DMS153 (cell line): ENCODE data around the gene VPS13D.

Experiments
- DNase-seq: peaks from one replicate; lab custom pipeline; 2025; lab: John Stamatoyannopoulos, UW

The VPS13D gene

GRCh38 chr1:12488666-12489354 is 259.0 kb downstream of the VPS13D start:
- no peak for DNase-seq

DNA sequence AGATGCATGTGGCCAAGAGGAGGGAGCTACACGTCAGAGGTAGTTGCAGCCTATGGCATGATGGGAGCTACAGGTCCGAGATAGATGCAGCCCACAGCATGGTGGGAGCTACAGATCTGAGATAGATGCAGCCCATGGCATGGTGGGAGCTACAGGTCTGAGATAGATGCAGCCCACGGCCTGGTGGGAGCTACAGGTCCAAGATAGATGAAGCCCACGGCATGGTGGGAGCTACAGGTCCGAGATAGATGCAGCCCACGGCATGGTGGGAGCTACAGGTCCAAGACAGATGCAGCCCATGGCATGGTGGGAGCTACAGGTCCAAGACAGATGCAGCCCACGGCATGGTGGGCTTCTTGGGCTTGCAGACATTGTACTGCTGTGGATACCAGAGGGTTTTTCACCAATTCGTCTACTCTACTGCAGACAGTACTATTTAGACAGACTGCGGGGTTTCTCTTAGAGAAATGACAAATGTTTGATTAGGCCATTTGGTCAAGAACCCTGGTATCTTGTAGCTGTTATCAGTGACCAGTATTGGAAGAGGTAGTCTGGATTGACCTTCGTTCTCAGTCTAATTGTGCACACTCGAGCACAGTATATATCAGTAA is 260.8 kb downstream of the VPS13D start:
- DNase-seq: no peak

- no peak for DNase-seq
These were observed 261.8 kb downstream of the VPS13D start for GRCh38 chr1:12491656-12492055.

DNA sequence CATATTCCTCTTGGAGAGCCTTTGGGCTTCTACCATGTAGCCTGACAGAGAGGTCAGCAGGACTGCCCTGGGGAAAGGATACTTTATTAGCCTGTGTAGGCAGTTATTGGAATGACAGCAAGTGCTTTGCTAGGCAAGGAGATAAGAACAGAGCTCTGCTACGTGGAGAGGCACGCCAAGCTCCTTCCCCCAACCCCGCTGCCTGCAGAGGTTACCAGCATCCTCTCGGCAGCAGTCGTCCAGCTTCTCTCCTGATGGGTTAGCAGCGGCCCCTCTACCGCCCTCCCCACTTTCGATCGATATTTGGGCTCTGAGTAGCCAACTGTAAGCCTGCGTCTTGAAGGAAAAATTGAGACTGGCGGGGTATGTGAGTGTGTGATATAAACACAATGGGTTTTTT is 265.9 kb downstream of the VPS13D start:
- DNase-seq: no peak

DNA sequence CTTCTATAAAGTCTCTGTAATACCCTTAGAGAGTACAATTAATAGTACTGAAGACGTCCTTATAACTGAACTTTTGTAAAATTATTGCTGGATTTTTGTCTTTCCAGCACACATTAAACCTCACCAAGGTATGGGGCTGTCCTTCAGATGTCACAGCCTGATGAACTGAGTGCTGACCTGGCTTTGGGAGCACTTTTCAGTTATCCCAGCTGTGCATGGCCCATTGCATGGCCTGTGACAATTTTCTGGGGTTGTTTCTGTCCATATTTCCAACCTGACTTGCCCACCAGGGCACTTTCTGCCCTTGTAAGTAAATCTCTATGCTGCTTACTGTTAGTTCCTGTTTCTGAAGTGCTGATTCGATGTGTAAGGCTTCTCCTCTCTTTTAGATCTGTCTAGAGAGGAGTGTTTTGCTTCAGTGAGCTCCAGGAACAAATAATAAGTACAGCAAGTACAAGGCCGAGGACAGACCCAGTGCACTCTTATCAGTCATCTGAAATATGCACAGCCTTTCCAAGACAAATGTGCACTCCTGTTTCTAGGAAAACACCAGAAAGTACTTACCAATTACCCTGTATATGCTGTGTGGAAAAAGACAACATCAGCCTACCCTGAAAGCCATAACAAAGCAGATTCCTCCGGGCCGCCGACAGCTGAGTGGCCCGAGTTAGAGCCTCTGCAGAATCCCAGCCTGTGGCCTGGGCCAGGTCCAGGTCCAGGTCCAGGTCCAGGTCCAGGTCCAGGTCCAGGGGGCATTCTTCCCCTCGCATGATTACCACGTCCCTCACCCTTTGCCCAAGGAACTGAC is 266.5 kb downstream of the VPS13D start:
- no peak for DNase-seq

GRCh38 chr1:12499539-12500240 is 269.9 kb downstream of the VPS13D start:
- no peak for DNase-seq

DNA sequence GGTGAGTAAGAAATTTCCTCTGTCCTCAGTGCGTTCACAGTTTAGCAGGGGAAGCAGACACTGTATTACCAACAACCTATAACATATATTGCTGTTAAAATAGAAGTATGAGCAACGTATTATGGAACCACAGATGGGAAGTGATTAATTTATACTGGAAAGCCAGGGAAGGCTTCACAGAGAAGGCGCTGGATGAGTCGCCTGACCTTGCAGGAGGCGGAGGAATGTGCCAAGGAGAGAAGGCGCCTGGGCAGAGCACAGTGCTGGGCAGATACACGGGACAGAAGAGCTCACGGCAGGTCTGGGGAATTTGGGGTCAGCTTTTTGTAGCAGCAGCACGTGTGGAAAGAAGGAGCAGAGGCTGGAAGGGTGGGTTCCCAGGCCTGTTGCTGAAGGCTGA is 271.8 kb downstream of the VPS13D start:
- DNase-seq: no peak

DNA sequence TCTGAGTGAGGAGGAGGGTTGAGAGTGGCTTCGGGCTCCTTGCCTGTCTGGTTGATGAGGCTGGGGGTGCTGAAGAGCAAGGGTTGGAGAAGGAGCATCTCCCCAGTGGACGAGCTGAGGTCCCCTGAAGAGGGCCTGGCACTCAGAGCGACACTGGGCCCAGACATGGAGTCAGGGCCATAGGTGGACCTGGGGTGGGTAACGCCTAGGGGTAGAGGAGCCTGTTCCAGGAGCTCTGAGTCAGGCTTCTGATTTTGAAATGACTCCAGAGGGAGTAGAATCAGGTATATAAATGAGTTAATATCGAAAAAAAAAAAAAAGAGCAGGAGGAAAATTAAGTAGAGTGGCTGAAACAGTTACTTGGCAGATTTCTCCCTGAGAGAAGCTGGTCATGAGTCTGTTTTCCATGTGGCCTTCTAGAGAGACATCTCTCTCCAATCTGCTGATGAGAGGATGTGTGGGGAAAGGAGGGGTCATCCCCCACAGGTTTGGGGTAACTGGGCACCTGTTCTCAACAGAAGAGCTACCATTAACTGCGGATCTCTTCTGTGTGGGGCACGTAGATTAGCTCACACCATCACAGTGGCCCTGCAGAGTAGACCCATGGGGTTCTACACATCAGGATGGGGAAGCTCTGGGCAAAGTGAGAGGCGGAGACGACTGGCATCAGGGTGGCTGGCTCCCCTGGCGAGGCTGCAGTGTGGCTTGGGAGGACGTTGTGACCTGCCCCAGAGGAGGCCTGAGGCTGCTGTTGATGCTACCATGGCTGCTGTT is 272.7 kb downstream of the VPS13D start:
- DNase-seq: no peak

GRCh38 chr1:12503709-12504108 is 273.9 kb downstream of the VPS13D start:
- DNase-seq: no peak

GRCh38 chr1:12504601-12505000 is 274.8 kb downstream of the VPS13D start:
- no peak for DNase-seq

GRCh38 chr1:12505231-12505630 is 275.4 kb downstream of the VPS13D start:
- no peak for DNase-seq

DNA sequence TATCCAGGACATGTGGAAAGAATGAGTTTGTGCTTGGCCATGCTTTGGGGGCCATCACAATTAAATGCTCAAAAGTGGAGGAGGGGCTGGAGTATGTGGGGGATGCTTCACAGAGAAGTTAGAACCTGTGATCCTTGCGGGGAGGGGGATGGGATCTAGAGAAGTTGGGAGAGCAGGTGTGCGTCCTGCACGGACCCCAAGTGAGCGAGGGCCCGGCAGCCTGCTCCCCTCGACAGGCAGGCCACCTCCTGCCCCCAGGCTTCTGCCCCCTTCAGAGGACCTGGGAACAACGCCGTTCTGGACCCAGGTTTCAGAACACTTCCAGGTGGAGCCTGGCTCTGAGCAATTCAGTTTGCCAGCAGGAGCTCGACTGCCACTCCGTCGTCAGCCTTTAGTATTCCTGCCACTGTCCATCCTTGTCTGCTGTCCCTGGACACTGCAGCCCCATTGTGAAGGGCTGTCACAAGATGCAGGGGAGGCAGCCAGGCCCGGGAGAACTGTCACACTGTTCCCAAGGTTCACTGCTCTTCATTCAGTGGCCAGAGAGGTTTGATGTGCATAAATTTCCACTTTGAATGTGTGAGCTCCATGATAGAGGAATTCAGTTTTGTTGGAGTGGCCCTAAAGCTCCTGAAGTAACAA is 275.9 kb downstream of the VPS13D start:
- DNase-seq: no peak

GRCh38 chr1:12506281-12507280 is 276.8 kb downstream of the VPS13D start:
- DNase-seq: no peak

DNA sequence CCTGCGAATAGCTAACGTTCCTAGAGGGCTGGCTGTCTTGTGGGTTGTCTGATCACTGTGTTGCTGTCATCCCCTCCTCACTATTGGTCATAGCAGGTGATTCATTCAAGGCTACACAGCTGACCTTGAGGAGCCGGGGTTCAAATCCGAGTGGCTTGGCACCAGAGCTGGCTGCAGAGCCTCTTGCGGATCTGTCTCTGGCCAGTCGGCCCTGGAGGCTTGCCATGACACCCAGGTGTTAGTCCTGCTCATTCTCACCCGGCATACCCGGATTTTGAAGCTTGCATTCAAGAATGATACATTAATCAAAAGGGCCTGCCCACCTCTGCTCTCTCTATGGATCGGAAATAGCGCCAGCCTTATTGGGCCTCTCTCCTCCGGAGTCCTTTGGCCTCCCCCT is 277.8 kb downstream of the VPS13D start:
- DNase-seq: no peak

GRCh38 chr1:12508849-12509248 is 279.0 kb downstream of the VPS13D start:
- DNase-seq: no peak

- DNase-seq: no peak
These were observed 281.3 kb downstream of the VPS13D start for GRCh38 chr1:12511128-12511484.

GRCh38 chr1:12511516-12512468 is 282.0 kb downstream of the VPS13D start:
- DNase-seq: no peak

DNA sequence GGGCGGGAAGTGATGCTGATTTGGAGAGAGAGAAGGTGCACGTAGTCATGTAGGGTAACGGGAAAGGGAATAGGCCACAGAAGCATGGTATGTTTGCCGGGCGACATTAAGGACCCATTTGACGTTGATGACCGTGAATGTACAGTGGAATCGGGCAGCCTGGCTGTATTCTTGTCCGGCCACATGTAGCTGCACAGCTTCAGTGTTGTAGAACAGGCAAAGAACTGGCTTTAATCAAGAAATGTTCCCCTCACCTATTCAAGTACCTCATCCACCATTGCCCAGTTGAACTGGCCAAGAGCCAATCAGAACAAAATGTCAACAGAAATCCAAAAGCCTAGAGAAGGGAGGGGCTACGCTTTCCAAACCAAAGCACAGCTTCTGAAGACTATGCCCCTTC is 283.4 kb downstream of the VPS13D start:
- DNase-seq: no peak

- DNase-seq: no peak
These were observed 284.8 kb downstream of the VPS13D start for GRCh38 chr1:12514590-12514989.
